GM19328 (cell line): ENCODE results near the gene LRRTM4.

ENCODE experiments used
- ATAC-seq: cut with Tn5 transposase; IDR thresholded peaks from one replicate; pipeline ENCODE4 v1.9.1; 2021; ENCODE audit warnings: mild to moderate bottlenecking, moderate library complexity; ENCODE audit not compliant: unreplicated experiment

Gene LRRTM4

DNA sequence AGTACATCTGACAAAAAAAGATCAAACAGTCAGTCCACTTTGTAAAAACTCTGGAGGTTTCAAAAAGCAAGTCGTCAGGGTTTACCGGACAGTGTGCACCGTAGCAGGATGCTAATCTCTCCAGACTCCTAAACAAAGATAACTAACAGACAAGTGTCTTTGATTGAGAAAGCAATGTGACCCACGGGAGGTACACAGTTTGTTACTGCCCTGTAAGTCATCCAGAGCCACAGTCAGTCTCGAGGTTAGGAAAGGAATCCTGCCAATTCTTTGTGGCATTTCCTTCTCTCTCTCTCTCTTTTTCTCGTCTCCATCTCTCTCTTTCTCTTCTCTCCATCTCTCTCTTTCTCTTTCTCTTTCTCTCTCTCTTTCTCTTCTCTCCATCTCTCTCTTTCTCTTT, 42.8 kb downstream of the LRRTM4 start:
- no peak for ATAC-seq

GRCh38 chr2:77470096-77470495, 52.1 kb downstream of the LRRTM4 start:
- no peak for ATAC-seq

DNA sequence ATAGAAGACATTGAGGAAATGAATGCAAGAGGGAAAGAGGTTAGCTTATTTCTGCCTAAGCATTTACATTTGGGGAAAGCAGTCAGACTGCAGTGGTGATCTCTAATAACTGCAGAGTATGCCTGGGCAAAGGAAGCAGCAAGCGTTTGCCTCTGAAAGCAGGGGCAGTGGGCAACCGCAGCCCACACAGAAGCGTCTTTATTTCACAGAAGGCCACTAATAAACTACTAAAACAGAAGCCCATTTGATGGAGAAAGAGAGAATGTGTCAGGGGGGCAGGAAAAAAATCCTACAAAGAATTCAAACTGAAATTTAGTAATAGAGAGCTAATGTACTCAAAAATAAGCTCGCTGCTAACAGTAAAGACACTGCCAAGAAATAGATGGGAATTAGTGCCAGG, 53.1 kb downstream of the LRRTM4 start:
- ATAC-seq, result no peak

GRCh38 chr2:77459840-77460239, 62.3 kb downstream of the LRRTM4 start:
- no peak for ATAC-seq

DNA sequence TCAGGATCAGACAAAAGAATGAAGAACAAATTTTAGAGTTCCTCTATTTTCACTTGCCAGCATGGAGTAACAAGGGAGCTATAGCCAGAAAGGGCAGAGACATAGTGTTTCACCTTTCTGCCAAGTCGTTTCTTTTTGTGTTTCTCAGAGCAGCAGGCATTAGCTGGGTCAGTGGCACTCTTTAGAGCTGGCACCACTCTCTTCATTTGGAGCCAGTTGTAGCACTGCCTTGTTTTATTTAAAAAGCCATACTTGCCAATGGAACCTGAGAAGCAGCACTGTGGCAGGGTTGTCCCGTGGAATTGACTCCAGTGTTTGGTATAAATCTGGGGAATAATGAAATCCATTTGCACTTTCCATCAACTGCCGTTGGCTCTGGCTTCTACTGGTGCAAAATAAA, 64.0 kb downstream of the LRRTM4 start:
- no peak for ATAC-seq

GRCh38 chr2:77457665-77458064, 64.5 kb downstream of the LRRTM4 start:
- no peak for ATAC-seq

- no peak for ATAC-seq
These were observed 79.1 kb downstream of the LRRTM4 start for GRCh38 chr2:77443076-77443475.

GRCh38 chr2:77434880-77435279, 87.3 kb downstream of the LRRTM4 start:
- ATAC-seq, result no peak

DNA sequence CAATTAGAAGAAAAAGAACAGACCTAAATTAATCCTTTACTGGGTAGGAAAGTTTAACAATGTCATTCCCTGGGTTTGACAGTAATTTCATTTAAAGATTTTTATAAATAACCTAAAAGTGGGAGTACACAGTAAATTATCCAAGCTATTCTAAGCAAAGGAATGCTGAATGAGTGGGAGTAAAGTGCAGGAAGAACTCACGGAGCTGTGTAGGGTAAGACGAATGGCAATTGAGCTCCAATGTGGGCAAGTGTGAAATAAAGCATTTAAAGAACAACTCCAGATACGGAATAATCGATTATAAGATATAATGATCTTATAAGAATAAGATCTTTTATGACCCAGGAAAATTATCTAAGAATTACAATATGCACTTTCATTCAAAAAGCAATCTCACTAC, 93.2 kb downstream of the LRRTM4 start:
- no peak for ATAC-seq

DNA sequence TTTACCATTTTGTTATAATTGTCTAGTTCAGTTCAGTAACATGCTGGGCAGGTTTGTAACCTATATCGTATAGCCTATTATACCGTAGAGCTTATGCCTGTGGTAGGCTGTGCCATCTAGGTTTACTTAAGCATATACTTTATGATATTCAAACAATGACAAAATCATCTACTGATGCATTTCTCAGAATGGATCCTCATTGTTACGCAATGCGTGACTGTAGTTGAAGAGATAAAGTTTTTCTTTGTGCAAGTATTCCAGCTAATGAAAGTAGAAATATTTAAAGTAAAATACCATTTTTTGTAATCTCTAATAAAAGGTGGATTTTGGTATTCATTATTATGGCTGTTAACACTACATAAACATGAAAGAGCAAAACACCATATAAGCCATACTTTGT, 100.2 kb downstream of the LRRTM4 start:
- ATAC-seq, result no peak

DNA sequence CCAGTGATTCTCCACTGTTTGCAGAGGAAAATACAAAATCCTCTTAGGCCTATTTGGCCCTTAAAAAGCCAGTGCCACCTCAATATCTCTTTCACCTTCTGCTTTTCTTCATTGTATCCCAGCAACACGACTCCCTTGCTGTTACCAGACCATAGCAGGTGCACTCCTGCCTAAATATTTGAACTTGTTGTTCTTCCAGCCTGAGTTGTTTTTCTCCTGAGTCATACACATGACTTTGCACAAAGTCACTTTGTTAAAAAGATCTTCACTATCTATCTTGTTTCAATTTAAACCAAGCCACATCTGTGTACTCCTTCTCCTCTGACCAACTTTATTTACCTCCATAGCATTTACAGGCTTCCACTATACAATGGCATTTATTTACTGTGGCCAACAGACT, 103.6 kb downstream of the LRRTM4 start:
- ATAC-seq, result no peak

- no peak for ATAC-seq
These were observed 118.0 kb downstream of the LRRTM4 start for GRCh38 chr2:77404189-77404588.

DNA sequence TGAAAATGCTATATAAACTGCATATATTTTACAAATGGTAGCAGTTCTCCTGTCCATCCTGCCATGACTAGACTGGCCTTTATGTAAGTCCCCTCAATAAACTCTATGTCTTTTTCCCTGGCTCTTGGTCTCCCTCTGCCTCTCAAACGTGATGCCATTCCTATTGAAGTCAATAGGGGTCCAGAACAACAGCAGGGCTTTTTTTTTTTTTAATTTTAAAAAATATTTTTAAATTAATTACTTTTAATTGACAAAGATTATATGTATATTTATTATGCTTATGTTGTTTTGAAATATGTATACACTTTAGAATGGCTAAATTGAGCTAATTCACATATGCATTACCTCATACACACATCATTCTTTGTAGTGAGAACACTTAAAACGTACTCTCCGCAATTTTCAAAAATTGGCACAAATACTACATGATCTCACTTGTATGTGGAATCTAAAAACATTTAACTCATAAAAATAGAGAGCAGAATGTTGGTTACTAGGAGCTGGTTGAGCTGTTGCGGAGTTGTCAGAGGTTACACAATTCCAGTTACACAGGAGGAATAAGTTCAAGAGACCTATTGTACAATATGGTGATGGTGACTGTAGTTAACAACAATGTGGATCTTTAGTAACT, 123.1 kb downstream of the LRRTM4 start:
- no peak for ATAC-seq

- ATAC-seq, result no peak
These were observed 124.4 kb downstream of the LRRTM4 start for GRCh38 chr2:77397763-77398162.

DNA sequence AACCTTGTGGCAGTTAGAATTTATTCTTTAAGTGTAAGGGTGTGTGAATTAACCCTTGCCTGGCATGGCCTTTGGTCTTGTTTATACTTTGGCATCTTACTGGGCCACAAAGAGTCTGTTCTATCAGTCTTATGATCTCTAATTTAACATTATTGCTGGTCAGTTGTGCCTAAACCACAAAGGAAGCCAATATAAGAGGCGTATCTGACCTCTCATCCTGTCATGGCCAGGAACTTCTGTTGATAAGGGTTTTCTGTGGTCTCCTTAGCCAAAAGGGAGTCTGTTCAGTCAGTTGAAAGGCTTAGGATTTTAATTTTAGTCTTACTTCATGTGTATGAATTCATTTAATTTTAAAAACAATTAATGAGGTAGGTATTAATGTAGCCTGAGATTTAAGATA, 127.2 kb downstream of the LRRTM4 start:
- no peak for ATAC-seq

DNA sequence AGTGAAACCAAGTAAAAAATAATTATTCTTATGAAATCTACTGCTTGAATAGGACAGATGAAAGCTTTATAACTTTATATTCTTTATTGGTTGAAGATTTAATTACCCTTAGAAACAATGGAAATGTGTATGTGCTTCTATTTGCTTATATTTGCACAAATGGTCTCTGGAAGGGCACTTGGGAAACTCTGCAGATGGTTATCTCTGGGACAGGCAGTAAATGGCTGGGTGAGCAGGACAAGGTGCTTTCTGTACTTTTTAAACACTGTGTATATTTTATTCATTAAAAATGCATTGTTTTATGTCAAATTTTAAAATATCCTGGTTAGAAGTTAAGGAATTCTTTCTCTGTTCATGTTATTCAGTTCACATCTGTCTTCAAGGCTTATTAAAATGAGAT, 131.1 kb downstream of the LRRTM4 start:
- no peak for ATAC-seq

DNA sequence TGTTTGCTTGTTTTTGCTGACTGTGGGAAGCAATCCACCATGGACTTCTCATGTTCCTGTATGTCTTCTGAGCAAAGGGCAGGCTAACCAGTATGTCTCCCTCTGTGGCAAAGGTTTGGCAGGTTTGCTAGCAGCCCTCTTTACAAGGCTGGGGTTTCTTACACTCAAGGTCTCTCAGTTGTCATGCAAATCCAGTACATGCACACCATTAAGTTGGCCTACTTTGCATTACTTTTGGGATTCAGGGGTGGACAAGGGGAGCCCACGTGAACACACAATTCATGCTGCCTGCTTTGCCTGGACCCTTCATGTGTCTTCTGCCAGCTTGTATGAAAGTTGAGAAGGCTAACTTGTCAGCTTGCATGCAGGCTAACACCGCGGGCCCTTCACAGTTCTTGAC, 134.9 kb downstream of the LRRTM4 start:
- no peak for ATAC-seq

DNA sequence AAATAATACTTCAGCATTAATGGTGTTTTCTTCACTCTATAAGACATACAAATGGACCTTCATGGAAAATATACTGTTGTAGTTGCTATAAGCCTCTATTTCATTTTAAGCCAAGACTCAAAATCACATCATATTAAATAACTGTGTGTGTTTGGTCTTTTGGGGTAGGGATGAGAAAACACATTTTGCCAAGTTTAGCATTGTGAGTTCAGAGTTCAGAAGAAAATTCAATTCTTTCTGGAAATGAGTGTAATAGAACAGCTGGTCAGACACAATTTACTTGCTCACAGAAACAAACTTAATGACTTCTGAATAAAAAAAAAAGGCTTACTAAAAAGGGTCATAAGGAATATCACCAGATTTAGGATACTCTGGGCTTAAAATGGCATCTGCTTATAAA, 149.5 kb downstream of the LRRTM4 start:
- ATAC-seq, result no peak

DNA sequence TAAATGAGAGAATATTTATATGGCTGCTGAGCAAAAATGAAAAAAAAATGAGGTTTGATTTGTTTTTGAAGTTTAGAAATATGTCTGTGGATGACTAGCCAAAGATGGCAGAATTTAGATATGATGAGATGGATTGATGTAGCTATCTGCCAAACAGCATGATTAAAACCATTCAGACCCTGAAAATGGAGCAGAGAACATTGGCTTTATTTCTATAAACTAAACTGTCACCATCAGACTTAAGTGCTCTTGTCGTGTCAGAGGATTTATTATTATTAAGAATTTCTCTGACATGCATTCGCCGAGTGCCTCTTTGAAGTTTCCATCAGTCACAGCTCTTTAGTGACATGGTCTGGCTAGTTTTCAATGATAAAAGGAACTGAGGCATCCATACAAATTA, 151.7 kb downstream of the LRRTM4 start:
- ATAC-seq, result no peak

GRCh38 chr2:77363277-77363676, 158.9 kb downstream of the LRRTM4 start:
- ATAC-seq, result no peak

GRCh38 chr2:77348821-77349220, 173.4 kb downstream of the LRRTM4 start:
- ATAC-seq, result no peak

DNA sequence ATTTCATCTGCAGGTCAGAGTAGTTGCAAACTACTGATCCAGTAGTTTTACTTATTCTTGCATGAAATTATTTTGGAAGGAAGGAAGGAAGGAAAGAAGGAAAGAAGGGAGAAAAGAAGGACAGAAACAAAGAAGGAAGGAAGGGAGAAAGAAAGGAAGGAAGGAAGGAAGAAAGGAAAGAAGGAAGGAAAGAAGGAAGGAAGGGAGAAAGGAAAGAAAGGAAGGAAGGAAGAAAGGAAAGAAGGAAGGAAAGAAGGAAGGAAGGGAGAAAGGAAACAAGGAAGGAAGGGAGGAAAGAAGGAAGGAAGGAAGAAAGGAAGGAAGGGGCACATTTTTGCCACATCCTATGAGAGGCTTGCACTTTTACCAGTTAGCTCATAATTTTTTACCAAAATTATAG, 186.2 kb downstream of the LRRTM4 start:
- ATAC-seq, result no peak

DNA sequence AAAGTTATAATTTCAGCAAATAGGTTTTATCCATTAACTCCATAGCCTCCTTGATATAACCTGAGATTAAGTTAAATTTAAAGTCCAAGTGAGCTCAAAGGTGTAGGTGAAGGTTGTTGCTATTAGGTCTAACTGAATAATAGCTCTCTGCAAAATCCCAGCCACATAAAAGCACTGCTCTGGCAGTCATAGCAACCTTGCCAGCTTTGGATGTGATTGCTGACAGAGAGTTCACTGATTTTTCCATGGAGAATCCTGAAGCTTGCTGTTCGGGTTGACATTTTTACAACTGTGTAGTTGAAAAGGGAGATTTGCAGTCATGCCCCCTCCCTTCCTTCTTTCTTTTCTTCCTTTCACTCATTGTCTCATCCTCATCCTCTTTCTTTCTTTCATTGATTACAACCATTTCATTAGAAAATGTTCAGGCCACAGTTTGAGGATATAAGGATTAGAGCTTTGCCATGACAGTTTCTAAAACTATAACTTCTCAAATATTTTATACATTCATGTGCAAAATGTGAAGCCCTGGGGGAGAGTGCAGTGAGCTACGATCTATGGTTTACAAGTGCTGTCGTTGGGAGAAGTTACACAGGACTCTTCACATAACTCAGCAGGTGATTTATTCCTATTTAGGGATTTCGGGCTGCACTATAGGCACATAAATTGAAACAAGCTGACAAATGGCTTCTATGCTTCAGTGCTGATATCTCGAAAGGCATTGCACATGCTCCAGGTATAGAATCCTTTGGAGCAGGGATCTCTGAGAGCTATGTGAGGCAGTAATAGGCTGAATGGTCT, 193.8 kb downstream of the LRRTM4 start:
- ATAC-seq, result no peak
